Transverse colon (tissue), 4 donors: ENCODE data around the gene RB1. TPM values are rescaled to one million over a fixed set of nuclear protein-coding genes. Genes with fewer than 3 reads are reported as not detected.
A peak's percentile ranks its signal among the peaks of the same experiment; 100 is the strongest.

Source experiments
- DNase-seq: peaks from one replicate; pipeline ENCODE4 v3.0.0-alpha.2; 2019
- H3K27ac ChIP-seq, 4 donors: fragments of 200-600 bp; sonication (generic); 2 replicates each; pipeline ENCODE4 v1.5.1; 2016 to 2018; ENCODE audit warnings: inconsistent platforms in 4 of 4
- H3K27me3 ChIP-seq: fragments of 200-600 bp; sonication (generic); 2 replicates; pipeline ENCODE4 v1.5.1; 2017; ENCODE audit warnings: inconsistent platforms
- H3K36me3 ChIP-seq, 4 donors: fragments of 200-600 bp; sonication (generic); 2 replicates each; pipeline ENCODE4 v1.5.1; 2017 to 2019; ENCODE audit warnings: inconsistent platforms in 4 of 4
- H3K4me1 ChIP-seq, 4 donors: fragments of 200-600 bp; sonication (generic); 2 replicates each; pipeline ENCODE4 v1.5.1; 2017 to 2020; ENCODE audit warnings: inconsistent platforms in 4 of 4
- H3K4me3 ChIP-seq, 4 donors: fragments of 200-600 bp; sonication (generic); 1 replicate in 1 of 4; 2 replicates in 3 of 4; pipeline versions ENCODE4 v1.5.1 to v1.6.1; 2017 to 2019; ENCODE audit warnings: inconsistent platforms in 4 of 4
- H3K9me3 ChIP-seq, 2 donors: fragments of 200-600 bp; sonication (generic); 2 replicates each; pipeline ENCODE4 v1.5.1; 2017 to 2019; ENCODE audit warnings: inconsistent platforms in 2 of 2
- EP300 ChIP-seq: sonication (generic); formaldehyde crosslinking; IDR thresholded peaks from one replicate; pipeline ENCODE4 v1.6.1; 2017; ENCODE audit warnings: antibody characterized with exemption, low read depth
- POLR2A ChIP-seq: fragments of 450-650 bp; IDR thresholded peaks from one replicate; pipeline ENCODE4 v1.6.1; 2016; ENCODE audit warnings: antibody characterized with exemption, mild to moderate bottlenecking, moderate library complexity
- POLR2AphosphoS5 ChIP-seq, 3 donors: sonication (generic); formaldehyde crosslinking; IDR thresholded peaks; one replicate each; pipeline ENCODE4 v1.6.1; 2016; ENCODE audit warnings: antibody characterized with exemption in 3 of 3
- WGBS, 2 donors: methylation state at CpG; one replicate each; pipeline ENCODE4 v1.1.5; 2018; ENCODE audit warnings: low coverage in 1 of 2; 5-methylcytosine and 5-hydroxymethylcytosine counted together
- in situ Hi-C, 4 donors: fragments of 200-750 bp; cut with MboI; loops; one replicate each; pipeline versions ENCODE4 v1.15.0 to v1.15.1; 2017; ENCODE audit warnings: low sequenced_read_pairs in 3 of 4, low pct_ligation_motif_present in 1 of 4, low pct_unique_long_range_greater_than_20kb in 1 of 4
- intact Hi-C: fragments of 100-400 bp; cut with DNase I; formaldehyde crosslinking; loops from one replicate; pipeline ENCODE4 v1.15.1; 2023; ENCODE audit warnings: low total_unique reads
- total RNA-seq, 4 donors: library from RNA; depleted of rRNA; stranded (reverse); fragments of >200 nt; gene quantifications; one replicate each; pipeline ENCODE4 v1.1.0, GENCODE V29; 2016
- TF ChIP-seq, protein P1 (sequence below), 5 experiments: fragments of 200-600 bp in 3 of 5; fragments of 450-650 bp in 2 of 5; sonication (generic) in 3 of 5; IDR thresholded peaks; 1 replicate in 2 of 5; 2 replicates in 3 of 5; pipeline ENCODE4 v1.5.1; 2016 to 2017; ENCODE audit warnings: antibody characterized with exemption in 5 of 5, inconsistent platforms in 3 of 5, mild to moderate bottlenecking in 2 of 5, moderate library complexity in 1 of 5

RB1 gene
- total RNA-seq, 4 donors from 2014 or later: 14.6 to 31.0 (median 23.2) TPM

DNA sequence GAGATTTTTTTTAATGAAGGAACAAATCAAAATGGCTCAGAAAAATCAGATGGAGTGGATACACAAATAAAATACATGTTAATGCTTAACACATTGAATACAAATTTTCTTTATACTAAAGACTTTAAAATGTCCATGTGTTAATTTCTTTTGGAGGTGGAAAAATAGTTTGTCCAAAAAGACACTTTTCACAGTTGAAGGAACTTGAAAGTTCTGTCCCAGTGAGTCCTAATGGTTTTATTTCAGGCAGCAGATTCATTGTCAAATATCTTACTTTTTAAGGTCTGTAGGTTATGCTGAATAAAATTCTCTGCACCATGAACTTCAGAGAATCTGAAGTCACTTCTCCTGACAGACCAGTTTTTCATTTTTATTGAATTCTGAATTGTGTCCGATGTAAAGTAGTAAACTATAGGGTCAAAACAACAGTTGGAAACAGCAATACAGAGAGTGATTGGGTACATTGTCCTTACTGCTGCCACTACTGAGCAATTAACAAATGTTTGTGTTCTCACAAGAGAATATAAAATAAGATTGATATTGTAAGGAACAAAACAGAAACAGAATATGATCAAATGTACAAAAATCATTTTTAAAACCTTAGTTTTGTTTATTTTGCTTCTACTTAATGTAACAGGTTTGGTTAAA, 107.7 kb downstream of the RB1 start:
- no peak for DNase-seq
- H3K4me3 ChIP-seq: peak overlapping the region; percentile 29 to 54 (median 38)

DNA sequence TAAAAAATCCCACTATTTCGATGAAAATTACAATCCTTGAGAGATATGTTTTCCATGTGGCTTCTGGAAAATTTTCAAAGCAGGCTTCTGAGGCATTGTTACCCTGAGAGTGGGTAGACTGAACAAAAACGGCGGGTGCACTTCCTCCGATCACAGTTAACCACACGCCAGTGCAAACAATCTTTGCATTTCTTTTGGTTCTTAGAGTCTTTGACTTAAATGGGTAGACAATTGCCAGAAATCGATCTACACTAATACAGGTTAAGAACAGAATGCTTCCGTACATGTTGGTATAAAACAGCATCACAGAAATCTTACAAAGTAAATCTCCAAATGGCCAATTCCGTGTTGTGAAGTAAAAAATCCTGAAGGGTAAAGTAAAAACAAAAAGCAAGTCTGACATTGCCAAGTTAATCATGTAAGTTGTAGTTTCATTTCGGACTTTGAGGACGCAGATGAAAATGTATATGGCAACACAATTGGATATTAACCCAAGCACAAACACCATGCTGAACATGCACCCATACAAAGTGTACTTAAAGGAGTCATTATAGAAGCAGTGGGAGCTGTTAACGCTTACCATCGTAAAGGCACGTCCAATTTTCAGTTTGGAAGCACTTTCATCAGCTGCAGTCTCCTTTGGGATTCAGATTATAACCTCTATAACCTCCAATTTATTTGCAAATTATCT, 108.4 kb downstream of the RB1 start:
- no peaks in the 10 kb centered on the region for H3K36me3 ChIP-seq
- 5 to 20% methylated on average over 10 to 13 of the region's 13 CpGs for WGBS, 2 donors
- no peaks in the 10 kb centered on the region for H3K9me3 ChIP-seq
- H3K27ac ChIP-seq: peak overlapping the region; percentile 73 to 90 (median 82)
- H3K4me1 ChIP-seq: peaks cover 0 to 18% (median 5%) of the 10 kb centered on the region in 4 donors
- H3K27me3 ChIP-seq: no peaks in the 10 kb centered on the region
- H3K4me3 ChIP-seq: peak overlapping the region; percentile 29 to 54 (median 38)
- TF ChIP-seq EP300 (no peak), POLR2AphosphoS5 (IDR thresholded peaks at IDR 0.05) (peak in 1 of 3 donors; percentile 28)
- intact Hi-C loops (no loop called here), in situ Hi-C loops (no loop called here)
- DNase-seq: no peak

More for the DNA sequence above, 107.7 kb downstream of the RB1 start:
- 9 to 34% methylated on average over 1 of the region's 1 CpG for WGBS, 2 donors
- intact Hi-C loops (no loop called here), in situ Hi-C loops (no loop called here)
- Histone ChIP-seq H3K36me3 (no peaks in the 10 kb centered on the region), H3K4me1 (peaks cover 0 to 18% (median 5%) of the 10 kb centered on the region in 4 donors), H3K9me3 (no peaks in the 10 kb centered on the region), H3K27ac (peak overlapping the region; percentile 73 to 90 (median 82)), H3K27me3 (no peaks in the 10 kb centered on the region)
- TF ChIP-seq, protein P1, sequence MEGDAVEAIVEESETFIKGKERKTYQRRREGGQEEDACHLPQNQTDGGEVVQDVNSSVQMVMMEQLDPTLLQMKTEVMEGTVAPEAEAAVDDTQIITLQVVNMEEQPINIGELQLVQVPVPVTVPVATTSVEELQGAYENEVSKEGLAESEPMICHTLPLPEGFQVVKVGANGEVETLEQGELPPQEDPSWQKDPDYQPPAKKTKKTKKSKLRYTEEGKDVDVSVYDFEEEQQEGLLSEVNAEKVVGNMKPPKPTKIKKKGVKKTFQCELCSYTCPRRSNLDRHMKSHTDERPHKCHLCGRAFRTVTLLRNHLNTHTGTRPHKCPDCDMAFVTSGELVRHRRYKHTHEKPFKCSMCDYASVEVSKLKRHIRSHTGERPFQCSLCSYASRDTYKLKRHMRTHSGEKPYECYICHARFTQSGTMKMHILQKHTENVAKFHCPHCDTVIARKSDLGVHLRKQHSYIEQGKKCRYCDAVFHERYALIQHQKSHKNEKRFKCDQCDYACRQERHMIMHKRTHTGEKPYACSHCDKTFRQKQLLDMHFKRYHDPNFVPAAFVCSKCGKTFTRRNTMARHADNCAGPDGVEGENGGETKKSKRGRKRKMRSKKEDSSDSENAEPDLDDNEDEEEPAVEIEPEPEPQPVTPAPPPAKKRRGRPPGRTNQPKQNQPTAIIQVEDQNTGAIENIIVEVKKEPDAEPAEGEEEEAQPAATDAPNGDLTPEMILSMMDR (IDR thresholded peaks at IDR 0.05): no peak
- TF ChIP-seq POLR2A (no peak), POLR2AphosphoS5 (IDR thresholded peaks at IDR 0.05) (no peak)

DNA sequence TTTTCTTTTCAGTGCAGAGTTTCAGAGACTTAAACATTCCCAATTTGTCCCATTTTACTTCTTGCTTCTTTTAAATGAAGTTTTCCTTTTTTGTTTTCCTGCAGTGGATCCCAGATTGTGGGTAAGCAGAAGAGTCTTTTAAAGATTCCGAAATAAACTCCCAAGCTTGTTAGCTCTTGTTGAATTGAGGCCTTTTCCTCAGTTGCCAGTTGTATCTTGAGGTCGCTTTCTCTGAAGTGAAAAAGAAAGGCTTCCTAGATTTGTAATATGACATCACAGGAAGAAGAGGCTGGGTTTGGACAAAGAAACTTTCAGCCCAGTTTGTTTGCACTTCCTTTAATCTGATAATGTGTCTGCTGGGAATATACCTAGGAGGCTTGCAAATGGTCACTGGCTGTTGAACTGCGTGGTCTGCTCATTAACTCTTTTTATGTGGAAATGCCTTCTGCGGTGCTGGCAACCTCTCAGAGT, 109.4 kb downstream of the RB1 start, which contains the start of gene LPAR6:
Gene LPAR6 (minus strand): TSS at position 233 of the 471 bp plus-strand sequence. CDS start 690 bp downstream, outside the sequence.
- in situ Hi-C loops: no loop called here
- Histone ChIP-seq H3K4me1 (peaks cover 0 to 18% (median 5%) of the 10 kb centered on the region in 4 donors), H3K27me3 (no peaks in the 10 kb centered on the region), H3K4me3 (peak within 1 kb of the TSS; percentile 29 to 54 (median 38)), H3K27ac (peak within 1 kb of the TSS; percentile 73 to 90 (median 82)), H3K36me3 (no peaks in the 10 kb centered on the region), H3K9me3 (no peaks in the 10 kb centered on the region)
- TF ChIP-seq EP300: no peak
- peak; percentile 80 to 89 (median 88) for TF ChIP-seq POLR2AphosphoS5 (IDR thresholded peaks at IDR 0.05)
- TF ChIP-seq, protein P1 (IDR thresholded peaks at IDR 0.05): no peak
- peak; percentile 75 for TF ChIP-seq POLR2A
- intact Hi-C loops: no loop called here
- no peak for DNase-seq
- 18 to 23% methylated on average over 3 to 4 of the region's 4 CpGs for WGBS, 2 donors

DNA sequence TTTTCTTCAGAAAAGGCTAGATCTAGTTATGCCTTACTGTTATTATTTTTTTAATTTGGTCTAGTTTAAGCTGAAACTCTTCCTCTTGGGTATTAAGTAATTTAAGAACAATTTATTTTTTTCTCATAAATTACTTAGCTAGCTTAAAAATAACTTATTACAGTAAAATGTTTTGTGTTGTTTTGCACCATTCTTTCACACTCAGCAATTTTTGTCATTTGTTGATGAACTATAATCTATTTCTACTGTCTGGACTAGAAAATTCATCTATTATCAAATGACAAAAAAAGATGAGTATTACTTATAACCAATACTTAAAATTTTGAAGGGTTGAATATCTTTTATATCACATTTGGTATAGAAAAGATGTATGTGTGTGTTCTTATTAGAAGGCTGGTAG, 111.0 kb downstream of the RB1 start:
- Histone ChIP-seq H3K9me3 (no peaks in the 10 kb centered on the region), H3K4me1 (peaks cover 0 to 18% (median 5%) of the 10 kb centered on the region in 4 donors), H3K4me3 (no peak overlapping the region), H3K36me3 (no peaks in the 10 kb centered on the region), H3K27ac (no peak overlapping the region), H3K27me3 (no peaks in the 10 kb centered on the region)
- intact Hi-C loops: no loop called here
- no peak for DNase-seq
- in situ Hi-C loops: no loop called here
- TF ChIP-seq POLR2AphosphoS5 (IDR thresholded peaks at IDR 0.05) (no peak), POLR2A (no peak), EP300 (no peak)
- TF ChIP-seq, protein P1 (IDR thresholded peaks at IDR 0.05): no peak
